ENCODE data around the gene SSMEM1.
"Not testable (repeated sequence)": the region's sequence is repeated elsewhere in the genome, so short reads cannot be mapped to it uniquely, and the experiment has no call there.

The SSMEM1 gene

DNA sequence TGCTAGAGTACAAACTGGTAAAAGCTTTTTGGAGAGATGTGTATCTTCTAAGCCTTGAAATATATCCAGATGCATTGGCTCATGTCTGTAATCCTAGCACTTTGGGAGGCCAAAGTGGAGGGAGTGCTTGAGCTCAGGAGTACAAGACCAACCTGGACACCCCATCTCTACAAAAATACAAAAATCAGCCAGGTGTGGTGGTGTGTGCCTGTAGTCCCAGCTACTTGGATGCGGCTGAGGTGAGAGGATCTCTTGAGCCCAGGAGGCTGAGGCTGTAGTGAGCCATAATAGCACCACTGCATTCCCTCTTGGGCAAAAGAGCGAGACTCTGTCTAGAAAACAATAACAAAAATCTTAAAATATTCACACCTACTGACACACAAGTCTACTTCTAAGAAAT lies 28.0 kb upstream of the SSMEM1 start:
- TF ChIP-seq, protein P1, sequence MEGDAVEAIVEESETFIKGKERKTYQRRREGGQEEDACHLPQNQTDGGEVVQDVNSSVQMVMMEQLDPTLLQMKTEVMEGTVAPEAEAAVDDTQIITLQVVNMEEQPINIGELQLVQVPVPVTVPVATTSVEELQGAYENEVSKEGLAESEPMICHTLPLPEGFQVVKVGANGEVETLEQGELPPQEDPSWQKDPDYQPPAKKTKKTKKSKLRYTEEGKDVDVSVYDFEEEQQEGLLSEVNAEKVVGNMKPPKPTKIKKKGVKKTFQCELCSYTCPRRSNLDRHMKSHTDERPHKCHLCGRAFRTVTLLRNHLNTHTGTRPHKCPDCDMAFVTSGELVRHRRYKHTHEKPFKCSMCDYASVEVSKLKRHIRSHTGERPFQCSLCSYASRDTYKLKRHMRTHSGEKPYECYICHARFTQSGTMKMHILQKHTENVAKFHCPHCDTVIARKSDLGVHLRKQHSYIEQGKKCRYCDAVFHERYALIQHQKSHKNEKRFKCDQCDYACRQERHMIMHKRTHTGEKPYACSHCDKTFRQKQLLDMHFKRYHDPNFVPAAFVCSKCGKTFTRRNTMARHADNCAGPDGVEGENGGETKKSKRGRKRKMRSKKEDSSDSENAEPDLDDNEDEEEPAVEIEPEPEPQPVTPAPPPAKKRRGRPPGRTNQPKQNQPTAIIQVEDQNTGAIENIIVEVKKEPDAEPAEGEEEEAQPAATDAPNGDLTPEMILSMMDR (conservative IDR thresholded peaks at IDR 0.05) = no peak
- no peak overlapping the region for H3K27ac ChIP-seq

DNA sequence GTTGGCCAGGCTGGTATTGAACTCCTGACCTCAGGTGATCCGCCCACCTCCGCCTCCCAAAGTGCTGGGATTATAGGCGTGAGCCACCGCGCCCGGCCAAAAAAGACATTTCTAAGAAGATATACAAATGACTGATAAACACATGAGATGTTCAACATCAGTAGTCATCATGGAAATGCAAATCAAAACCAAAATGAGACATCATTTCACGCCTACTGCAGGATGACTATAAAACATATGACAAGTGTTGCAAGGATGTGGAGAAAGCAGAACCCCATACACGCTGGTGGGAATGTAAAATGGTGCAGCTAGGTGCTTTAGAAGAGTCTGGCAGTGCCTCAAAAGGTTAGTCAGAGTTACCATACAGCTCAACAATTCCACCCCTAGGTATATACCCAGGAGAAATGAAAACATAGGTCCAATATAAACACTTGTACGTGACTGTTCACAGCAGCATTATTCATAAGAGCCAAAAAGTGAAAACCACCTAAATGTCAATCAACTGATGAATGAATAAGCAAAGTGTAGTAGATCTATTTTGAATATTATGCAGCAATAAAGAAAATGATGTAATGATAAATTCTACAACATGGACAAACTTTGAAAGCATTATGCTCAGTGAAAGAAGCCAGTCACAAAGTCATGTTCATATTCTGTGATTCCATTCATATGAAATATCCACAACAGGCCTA lies 26.9 kb upstream of the SSMEM1 start:
- TF ChIP-seq, protein P1 (conservative IDR thresholded peaks at IDR 0.05) = no peak

DNA sequence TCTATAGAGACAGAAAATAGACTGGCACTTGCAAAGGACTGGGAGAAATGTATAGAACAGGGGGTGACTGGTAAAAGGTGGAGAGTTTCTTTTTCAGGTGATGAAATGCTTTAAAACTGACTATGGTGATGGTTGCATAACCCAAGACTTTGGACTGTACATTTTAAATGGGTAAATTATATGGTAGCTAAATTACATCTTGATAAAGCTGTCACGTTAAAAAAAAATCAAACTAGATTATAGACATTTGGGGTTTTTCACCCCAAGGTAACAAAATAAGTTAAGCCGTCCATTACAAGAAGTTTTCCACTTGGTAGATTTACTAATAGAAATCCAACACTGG lies 26.4 kb upstream of the SSMEM1 start:
- TF ChIP-seq, protein P1 (conservative IDR thresholded peaks at IDR 0.05) = no peak

More for the DNA sequence above, 26.9 kb upstream of the SSMEM1 start:
- H3K27ac ChIP-seq = no peak overlapping the region

DNA sequence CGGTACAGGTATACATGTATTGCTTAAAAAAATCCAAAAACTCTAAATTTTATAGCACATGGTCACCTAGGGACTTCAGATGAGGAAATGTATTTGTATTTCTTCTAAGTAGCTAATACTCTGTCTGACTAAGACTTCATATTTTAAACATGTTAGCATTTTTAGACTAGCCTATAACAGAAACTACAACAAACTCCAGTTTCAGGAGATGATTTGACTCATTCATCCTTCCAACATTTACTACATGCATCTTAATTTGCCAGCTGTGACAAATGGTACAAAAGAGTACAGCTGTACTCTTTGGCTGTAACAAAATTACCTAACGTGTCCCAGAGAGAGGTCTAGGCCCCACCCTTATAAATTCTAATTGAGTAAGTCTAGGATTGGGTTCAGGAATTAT lies 24.7 kb upstream of the SSMEM1 start:
- TF ChIP-seq, protein P1 (conservative IDR thresholded peaks at IDR 0.05) = no peak

More for the DNA sequence above, 26.4 kb upstream of the SSMEM1 start:
- H3K27ac ChIP-seq = no peak overlapping the region

DNA sequence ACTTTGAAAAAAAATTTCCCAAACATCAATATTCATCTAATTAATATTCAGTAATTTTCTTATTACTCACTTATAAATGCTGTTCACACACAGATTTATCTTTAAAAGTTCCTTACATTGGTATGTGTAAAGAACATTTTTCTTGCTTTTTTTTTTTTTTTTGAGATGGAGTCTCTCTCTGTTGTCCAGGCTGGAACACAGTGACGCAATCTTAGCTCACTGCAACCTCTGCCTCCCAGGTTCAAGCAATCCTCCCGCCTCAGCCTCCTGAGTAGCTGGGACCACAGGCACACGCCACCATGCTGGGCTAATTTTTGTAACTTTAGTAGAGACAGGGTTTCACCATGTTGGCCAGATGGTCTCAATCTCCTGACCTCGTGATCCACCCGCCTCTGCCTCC lies 23.3 kb upstream of the SSMEM1 start:
- not testable (repeated sequence) for H3K27ac ChIP-seq

More for the DNA sequence above, 24.7 kb upstream of the SSMEM1 start:
- no peak overlapping the region for H3K27ac ChIP-seq

DNA sequence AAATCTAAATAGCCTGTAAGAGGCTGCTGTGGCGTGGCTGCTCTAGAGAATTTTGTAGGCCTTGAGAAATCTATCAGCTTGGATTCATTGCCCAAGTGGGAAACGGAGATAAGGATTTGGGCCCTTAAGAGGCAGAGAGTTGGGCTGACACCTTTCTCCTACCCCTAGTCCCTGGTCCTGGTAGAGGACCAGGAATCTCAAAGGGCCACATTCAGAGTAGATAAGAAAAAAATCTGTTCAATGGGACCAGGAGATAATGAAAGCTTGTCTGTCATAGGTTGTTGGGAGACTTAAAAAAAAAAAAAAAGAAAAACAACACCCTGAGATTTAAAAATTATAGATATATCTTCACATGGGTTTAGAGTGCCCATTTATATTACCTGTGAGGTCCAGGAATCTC lies 20.3 kb upstream of the SSMEM1 start:
- TF ChIP-seq, protein P1 (conservative IDR thresholded peaks at IDR 0.05) = no peak

DNA sequence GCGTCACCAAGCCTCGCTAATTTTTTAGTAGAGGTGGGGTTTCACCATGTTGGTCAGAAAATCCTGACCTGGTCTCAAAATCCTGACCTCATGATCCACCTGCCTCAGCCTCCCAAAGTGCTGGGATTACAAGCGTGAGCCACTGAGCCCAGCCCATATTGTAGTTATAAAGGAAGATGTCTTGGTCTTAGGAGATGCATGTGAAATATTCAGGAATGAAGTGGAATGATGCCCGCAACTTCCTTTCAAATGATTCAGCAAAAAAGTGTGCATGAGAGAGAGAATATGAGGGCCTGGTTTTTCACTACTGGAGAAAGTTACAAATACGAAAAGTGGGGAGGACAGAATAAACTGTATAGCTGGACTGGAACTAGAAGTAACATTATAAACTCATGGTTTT lies 18.3 kb upstream of the SSMEM1 start:
- TF ChIP-seq, protein P1 (conservative IDR thresholded peaks at IDR 0.05) = no peak
- no peak overlapping the region for H3K27ac ChIP-seq

More for the DNA sequence above, 20.3 kb upstream of the SSMEM1 start:
- H3K27ac ChIP-seq = no peak overlapping the region

DNA sequence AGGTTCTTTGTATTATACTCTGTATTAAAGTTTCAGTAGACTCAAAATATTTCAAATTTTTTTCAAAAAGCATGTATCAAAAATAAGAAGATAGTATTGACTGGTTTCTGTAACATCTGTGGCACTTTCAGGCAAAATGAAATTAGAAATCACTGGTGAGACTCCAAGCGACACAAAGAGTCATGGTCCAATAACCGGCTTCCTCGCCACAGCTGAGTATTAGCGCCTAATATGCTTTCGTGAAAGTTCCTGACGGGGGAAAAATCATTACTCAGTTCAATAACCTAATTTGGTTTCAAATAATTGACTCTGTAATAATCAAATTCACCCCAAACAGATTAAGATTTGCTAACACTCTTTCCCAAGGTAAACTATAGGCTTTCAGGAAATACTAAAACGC lies 15.9 kb upstream of the SSMEM1 start:
- TF ChIP-seq, protein P1 (conservative IDR thresholded peaks at IDR 0.05) = no peak
- H3K27ac ChIP-seq = no peak overlapping the region

All from VCaP (cell line).